Sigmoid colon (tissue), 3 donors: ENCODE measurements around the gene NAE1.

ENCODE experiments used
- POLR2A ChIP-seq, 2 donors: fragments of 450-650 bp; IDR thresholded peaks; one replicate each; pipeline ENCODE4 v1.6.1; 2016; ENCODE audit warnings: antibody characterized with exemption in 2 of 2, mild to moderate bottlenecking in 2 of 2, moderate library complexity in 2 of 2
- TF ChIP-seq, protein P1 (sequence below), 4 experiments: fragments of 450-650 bp in 3 of 4; fragments of 200-600 bp in 1 of 4; IDR thresholded peaks; one replicate each; pipeline ENCODE4 v1.5.1; 2016 to 2019; ENCODE audit warnings: antibody characterized with exemption in 4 of 4, mild to moderate bottlenecking in 3 of 4, moderate library complexity in 2 of 4

DNA sequence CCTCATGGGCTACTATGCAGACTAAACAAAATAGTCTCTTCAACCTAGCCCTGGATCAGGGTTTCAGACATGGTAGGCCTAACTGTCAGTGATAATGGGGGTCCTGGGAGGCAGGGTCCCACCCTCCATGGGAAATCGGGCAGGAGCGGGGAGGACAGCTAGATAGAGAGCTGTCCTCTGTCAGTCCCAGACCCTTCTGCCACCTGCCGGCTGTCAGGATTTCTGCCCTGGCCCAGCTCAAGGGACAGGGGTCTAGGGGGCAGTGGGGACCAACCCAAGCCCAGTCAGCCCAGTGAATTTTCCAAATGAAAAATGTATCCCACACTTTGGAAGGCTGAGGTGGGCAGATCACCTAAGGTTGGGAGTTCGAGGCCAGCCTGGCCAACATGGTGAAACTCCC, 18.8 kb upstream of the NAE1 start:
- TF ChIP-seq, protein P1, sequence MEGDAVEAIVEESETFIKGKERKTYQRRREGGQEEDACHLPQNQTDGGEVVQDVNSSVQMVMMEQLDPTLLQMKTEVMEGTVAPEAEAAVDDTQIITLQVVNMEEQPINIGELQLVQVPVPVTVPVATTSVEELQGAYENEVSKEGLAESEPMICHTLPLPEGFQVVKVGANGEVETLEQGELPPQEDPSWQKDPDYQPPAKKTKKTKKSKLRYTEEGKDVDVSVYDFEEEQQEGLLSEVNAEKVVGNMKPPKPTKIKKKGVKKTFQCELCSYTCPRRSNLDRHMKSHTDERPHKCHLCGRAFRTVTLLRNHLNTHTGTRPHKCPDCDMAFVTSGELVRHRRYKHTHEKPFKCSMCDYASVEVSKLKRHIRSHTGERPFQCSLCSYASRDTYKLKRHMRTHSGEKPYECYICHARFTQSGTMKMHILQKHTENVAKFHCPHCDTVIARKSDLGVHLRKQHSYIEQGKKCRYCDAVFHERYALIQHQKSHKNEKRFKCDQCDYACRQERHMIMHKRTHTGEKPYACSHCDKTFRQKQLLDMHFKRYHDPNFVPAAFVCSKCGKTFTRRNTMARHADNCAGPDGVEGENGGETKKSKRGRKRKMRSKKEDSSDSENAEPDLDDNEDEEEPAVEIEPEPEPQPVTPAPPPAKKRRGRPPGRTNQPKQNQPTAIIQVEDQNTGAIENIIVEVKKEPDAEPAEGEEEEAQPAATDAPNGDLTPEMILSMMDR (IDR thresholded peaks at IDR 0.05), result no peak
- no peak for TF ChIP-seq POLR2A (IDR thresholded peaks at IDR 0.05)
